Stimulated activated CD8-positive, alpha-beta memory T cell treated with anti-CD3 and anti-CD28 coated beads, Interleukin-2, amount 100 ng/mL, for 48 hours (primary cell): ENCODE data around the gene TUBB8B.
"Not testable (repeated sequence)": the region's sequence is repeated elsewhere in the genome, so short reads cannot be mapped to it uniquely, and the experiment has no call there.

Experiments
- DNase-seq, 2 donors: peaks; one replicate each; pipeline ENCODE4 v3.0.0-alpha.2; 2020; ENCODE audit warnings: low read depth in 2 of 2

TUBB8B gene

DNA sequence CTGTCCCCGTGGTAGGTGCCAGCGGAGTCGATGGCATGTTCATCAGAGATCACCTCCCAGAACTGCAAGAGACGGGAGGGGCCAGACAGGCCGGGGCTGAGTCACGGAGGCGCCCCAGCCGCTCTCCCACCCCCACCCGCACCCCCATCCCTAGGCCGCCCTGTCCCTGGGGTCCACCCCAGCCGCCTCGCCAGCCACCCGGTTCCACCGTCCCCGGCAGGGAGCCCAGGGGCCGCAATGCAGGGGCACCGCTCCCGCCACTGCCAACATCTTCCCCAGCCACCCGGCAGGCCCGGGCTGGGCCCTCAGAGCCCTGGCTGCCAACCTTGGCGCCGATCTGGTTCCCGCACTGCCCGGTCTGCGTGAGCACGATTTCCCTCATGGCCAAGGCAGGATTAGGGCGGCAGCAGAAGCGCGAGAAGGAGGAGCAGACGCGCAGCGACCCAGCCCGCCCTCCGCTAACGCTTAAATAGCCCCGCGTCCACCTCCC lies at the start of gene TUBB8B:
Gene TUBB8B (minus strand): TSS at position 440 of the 490 bp plus-strand sequence. CDS start 58 bp downstream, at position 382.
- DNase-seq: not testable (repeated sequence)

DNA sequence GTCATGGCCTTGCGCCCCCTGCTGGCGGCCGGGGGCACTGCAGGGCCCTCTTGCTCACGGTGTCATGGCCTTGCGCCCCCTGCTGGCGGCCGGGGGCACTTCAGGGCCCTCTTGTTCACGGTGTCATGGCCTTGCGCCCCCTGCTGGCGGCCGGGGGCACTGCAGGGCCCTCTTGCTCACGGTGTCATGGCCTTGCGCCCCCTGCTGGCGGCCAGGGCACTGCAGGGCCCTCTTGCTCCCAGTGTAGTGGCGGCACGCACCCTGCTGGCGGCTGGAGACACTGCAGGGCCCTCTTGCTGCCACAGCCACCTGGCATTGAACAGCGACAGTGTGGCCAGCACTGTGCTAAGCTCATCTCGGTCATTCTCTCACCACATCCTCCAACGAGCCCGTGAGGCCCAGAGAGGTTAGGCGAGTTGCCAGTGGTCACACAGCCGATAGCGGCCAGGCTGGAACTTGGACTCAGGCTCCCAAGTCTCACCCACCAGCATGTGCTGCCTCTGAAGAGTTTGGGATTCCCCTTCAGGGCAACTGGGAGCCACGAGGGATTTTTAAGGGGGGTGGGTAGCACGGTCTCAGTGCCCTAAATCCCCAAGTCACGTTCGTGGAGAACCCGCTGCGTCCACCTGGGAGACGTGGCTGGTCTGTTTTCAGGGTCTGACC lies 48.0 kb upstream of the TUBB8B start:
- DNase-seq: peak; percentile 31 to 51

DNA sequence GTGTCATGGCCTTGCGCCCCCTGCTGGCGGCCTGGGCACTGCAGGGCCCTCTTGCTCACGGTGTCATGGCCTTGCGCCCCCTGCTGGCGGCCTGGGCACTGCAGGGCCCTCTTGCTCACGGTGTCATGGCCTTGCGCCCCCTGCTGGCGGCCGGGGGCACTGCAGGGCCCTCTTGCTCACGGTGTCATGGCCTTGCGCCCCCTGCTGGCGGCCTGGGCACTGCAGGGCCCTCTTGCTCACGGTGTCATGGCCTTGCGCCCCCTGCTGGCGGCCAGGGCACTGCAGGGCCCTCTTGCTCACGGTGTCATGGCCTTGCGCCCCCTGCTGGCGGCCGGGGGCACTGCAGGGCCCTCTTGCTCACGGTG lies 47.3 kb upstream of the TUBB8B start:
- DNase-seq: not testable (repeated sequence)

DNA sequence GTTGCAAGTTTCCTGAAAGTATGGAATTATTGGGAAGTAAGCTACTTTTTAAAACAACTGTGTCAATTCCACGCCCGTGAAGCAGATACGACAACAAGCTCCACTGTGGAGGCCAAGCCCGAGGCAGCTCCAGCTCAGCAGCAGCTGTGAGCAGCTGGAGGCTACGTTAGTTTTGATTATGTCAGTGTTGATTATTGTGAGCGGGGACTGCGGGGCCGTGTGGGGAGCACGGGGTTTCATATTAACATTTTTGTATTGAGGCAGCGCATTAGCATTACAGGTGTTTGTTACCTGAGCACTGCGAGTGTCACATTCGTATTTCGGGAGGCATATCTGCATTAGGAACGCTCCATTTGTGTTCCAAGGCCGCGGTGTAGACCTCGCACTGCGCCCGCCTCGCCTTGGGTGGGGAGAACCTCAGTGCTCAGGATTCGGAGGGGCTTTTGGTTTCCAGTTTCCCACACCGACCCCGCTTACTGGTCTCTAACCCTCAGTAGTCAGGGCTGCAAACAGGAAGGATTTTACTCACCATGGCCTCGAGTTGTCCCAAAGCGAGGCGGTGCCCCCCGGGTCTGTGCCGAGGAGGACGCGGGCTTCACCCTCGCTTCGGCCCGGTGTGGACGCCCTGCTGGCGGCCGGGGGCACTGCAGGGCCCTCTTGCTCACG lies 46.8 kb upstream of the TUBB8B start:
- not testable (repeated sequence) for DNase-seq

DNA sequence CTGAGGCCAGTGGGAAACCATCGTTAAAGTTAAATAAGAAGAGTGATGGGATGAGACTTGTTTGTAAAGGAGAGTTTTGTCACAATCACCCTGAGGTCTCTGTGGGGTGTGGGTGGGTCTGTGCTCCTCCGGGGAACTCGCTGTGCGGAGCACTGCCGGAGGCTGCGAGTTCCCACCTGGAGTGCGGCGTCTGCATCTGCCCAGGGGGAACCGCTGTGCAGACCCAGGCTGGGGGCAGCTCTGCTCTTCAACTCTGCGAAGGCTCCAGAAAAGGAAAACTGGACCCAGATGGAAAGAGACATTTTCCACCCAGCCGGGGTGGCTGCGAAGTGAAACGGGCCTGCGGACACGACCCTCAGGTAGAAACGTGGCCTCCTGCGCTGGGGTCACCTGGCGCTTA lies 46.2 kb upstream of the TUBB8B start:
- DNase-seq: not testable (repeated sequence)

DNA sequence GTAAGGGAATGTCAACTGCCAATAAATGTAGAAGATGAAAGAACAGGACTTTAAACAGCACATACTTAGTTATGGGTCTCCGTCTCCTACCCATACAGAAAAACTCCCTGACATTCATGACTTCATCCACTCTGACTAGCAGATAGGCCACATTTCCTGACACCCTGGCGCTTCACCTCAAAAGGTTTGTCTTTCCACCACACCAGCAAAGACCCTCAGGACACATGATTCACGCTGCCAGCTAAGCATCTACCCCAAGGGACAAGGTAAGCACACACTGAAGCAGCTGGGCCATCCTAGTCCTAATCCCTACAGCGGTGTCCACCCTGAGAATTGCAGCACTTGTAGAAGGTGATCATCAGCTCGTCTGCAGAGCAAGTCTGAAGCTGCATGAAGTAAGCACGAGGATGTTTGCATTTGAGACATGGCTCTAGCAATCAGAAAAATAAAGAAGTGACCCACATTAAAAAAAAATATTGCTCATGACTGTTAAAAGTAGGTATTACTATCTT lies 44.5 kb upstream of the TUBB8B start:
- DNase-seq: not testable (repeated sequence)

DNA sequence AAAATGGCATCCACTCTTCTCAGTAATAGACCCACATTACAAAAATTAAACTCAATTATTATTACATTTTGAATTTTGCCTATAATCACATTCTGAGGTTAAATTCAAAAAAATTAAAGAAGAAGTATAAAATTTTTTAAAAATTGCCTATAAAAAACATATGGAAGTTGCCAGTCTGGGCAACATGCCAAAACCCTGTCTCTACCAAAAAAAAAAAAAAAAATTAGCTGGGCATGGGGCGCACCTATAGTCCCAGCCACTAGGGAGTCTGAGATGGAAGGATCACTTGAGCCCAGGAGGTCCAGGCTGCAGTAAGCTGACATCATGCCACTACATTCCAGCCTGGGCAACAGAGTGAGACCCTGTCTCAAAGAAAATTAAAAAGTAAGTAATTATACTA lies 42.1 kb upstream of the TUBB8B start:
- not testable (repeated sequence) for DNase-seq

DNA sequence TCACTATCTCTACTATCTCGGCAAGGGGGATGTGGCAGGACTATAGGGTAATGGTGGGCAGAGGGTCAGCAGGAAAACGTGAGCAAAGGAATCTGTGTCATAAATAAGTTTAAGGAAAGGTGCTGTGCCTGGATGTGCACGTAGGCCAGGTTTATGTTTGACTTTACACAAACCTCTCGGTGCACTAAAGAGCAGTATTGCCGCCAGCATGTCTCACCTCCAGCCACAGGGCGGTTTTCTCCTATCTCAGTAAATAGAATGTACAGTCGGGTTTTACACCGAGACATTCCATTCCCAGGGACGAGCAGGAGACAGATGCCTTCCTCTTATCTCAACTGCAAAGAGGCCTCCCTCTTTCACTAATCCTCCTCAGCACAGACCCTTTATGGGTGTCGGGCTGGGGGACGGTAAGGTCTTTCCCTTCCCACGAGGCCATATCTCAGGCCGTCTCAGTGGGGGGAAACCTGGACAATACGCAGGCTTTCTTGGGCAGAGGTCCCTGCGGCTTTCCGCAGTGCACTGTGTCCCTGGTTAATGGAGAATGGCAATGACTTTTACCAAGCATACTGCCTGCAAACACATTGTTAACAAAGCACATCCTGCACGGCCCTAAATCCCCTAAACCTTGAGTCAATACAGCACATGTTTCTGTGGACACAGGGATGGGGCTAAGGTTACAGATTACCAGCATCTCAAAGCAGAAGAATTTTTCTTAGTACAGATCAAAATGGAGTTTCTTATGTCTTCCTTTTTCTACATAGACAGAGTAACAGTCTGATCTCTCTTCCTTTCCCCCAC lies 41.2 kb upstream of the TUBB8B start:
- not testable (repeated sequence) for DNase-seq

DNA sequence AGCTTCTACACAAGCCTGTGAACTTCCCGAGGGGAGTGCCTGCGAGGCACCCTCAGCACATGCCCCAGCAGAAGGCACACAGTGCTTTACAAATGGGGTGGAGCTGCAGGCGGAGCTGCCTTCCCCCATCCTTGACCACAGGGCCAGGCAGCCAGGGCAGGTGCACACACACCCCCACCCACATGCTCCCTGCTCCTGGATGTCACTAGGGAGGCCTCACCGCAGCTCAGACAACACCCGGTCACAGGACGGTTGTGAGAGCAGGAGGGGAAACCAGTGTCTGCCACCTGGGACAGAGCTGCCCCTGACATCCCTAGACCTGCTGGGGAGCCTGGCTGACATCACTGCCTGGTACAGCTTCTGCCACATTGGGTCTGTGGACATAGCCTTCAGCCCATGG lies 39.7 kb upstream of the TUBB8B start:
- not testable (repeated sequence) for DNase-seq

DNA sequence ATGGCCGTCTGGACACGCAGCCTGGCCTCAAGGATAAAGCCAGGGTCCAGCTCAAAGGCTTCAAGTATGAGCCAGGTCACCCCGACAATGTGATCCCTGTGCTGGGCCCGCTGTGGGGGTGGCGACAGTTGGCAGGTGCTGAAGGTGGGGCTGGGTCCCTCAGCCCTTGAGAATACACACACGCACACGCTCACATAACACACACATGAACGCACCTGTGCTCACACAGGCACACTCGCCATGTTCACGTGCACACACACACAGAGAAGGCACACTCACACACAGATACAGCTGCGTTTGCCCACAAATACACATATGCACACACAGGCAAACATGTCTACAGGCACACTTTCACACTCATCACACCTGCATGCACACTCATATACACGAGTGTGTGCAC lies 35.4 kb upstream of the TUBB8B start:
- DNase-seq: not testable (repeated sequence)

DNA sequence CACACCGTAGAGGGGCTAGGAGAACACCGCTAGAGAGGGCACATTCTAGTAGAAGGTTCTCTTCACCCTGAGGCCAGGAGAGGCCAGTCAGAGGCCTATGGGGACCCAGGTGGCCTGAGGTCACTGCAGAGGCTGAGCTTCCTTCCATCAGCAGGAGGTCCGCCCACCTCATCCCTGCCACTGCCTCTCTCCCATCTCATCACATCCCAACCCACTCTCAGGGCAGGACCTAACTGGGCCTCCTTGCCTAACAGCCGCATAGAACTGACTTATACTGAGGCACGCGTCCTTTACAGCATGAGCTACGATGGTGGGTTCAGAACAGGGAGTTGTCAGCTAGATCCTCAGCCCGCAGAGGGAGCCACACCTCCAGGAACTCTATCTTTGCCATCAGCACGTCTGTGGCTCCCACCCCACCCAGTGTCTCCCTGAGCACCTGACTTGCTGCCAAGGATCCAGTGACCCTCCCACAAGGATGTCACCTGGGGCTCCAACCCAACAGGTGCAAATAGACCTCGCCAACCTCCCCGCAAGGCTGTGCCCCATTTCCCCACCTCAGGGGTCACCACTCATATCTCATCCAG lies 33.3 kb upstream of the TUBB8B start:
- DNase-seq: not testable (repeated sequence)

DNA sequence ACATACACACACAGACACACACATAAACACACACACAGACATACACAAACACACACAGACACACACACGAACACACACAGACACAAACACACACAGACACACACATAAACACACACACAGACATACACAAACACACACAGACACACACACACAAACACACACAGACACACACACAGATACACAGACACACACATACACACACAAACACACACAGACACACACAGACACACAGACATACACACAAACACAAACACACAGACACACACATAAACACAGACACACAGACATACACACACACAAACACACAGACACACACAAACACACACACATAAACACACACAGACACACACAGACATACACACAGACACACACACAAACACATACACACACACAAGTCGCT lies 31.5 kb upstream of the TUBB8B start:
- DNase-seq: not testable (repeated sequence)

DNA sequence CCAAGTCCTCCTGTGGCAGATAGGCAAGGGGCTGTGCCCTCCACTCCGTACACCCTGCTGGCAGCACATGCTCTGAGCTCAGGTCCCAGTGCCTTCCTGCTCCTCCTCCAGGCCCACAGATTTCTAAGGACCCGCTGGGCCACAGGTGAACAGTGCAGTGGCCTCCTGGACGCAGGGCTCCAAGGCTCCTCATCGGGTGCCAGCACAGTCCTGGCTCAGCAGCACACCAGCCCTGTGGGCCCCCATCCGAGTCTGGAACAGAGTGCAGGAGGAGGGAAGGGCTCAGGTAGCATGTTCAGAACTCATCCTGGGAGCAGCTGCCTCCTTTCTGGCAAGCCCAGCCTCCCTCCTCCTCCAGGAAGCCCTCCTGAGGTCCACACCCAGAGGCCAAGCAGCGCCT lies 30.8 kb upstream of the TUBB8B start:
- DNase-seq: not testable (repeated sequence)

DNA sequence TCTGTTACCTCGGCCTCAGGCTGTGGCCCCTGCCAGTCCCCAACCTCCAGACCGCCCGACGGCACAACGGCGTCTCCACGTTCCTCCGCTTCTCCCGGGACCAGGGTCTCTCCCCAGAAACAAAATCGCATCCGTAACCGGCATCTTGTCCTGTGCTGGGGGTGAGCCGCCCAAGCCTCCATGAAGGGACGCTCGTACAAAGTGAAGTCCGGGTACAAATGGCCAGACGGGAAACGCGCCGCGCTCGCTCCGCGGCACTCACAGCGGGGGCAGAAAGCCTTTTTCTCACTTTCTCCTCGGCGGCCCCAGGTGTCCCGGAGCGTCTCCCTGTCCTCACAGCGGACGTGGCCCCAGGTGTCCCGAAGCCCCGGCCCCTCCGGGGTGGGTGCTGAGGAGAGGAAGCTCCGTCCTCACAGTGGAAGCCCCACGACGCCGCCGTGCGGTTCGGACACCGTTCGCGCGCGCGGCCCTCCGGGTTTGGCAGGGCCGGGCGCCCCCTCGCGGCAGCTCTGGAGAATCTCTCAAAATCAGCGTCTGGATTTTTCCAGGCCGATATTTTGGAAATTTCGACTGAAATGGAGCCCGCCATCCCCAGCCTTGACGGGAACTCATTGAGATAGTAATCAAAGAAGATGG lies 26.2 kb upstream of the TUBB8B start:
- not testable (repeated sequence) for DNase-seq

DNA sequence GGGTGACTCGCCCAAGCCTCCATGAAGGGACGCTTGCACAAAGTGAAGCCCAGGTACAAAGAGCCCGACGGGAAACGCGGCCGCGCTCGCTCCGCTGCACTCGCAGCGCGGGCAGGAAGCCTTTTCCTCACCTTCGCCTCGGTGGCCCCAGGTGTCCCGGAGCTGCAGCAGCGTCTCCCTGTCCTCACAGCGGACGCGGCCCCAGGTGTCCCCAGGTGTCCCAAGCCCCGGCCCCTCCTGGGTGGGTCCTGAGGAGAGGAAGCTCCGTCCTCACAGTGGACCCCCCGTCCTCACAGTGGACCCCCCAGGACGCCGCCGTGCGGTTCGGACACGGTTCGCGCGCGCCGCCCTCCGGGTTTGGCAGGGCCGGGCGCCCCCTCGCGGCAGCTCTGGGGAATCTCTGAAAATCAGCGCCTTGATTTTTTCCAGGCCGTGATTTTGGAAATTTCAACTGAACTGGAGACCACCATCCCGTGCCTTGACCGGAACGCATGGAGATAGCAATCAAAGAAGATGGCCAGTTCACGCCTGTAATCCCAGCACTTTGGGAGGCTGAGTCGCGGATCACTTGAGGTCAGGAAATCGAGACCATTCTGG lies 23.9 kb upstream of the TUBB8B start:
- not testable (repeated sequence) for DNase-seq

DNA sequence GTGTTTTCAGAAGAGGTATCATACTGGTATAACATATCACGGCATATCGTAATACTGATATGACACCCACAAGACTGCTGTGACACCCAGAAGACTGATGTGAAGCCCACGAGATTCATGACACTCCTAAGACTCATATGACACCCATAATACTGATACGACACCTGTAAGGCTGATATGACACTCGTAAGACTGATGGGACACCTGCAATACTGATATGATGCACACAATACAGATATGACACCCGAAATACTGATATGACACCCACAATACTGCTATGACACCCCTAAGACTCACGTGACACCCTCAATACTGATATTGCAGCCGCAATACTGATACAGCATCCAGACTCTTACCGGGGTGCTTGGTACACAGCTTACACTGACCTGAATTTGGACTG lies 18.3 kb upstream of the TUBB8B start:
- not testable (repeated sequence) for DNase-seq

DNA sequence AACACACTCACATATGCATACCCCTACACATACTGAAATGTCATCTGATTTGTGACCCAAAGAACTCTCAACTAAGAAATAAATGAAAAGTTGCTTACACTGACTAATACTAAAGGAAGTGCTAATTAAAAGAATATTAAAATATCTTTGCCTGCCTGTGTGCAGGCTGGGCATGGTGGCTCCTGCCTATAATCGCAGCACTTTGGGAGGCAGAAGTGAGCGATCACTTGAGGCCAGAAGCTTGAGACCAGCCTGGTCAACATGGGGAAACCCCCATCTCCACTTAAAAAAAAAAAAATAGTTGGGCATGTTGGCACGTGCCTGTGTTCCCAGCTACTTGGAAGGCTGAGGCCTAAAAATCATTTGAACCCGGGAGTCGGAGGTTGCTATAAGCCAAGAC lies 14.9 kb upstream of the TUBB8B start:
- DNase-seq: not testable (repeated sequence)

DNA sequence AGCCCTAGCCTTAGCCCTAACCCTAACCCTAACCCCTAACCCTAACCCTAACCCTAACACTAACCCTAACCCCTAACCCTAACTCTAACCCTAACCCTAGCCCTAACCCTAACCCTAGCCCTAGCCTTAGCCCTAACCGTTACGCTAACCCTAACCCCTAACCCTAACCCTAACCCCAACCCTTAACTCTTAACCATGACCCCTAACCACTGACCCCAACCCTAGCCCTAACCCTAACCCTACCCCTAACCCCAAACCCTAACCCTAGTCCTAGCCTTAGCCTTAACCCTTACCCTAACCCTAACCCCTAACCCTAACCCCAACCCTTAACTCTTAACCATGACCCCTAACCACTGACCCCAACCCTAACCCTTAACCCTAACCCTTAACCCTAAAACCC lies 14.2 kb upstream of the TUBB8B start:
- DNase-seq: not testable (repeated sequence)

DNA sequence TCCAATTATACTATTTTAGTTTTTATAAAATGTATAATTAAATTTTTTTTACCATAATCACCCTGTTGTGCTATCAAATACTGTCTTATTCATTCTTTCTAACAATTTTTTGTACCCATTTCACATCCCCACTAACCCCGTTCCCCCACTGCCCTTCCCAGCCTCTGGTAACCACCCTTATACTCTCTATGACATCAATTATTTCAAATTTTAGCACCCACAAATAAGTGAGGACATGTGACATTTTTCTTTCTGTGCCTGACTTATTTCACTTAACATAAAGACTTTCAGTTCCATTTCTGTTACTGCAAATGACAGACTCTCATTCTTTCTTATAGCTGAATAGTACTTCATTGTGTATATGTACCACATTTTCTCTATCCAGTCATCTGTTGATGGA lies 5.0 kb upstream of the TUBB8B start:
- DNase-seq: not testable (repeated sequence)

DNA sequence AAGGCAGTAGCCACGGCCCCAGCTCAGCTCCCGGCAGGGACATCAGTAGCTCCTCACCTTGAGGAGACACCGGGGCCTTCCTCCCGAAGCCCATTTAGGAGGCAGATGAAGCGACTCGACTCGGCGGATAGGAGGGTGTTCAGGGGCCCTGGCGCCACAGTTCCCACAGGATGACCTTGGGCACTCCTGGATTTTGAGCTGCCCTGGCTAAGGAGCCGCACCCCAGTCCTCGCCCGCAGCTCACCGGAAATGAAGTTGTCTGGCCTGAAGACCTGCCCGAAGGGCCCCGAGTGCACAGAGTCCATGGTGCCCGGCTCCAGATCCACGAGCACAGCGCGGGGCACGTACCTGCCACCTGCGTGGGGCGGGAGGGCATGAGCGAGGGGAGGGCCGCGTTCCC lies 719 bp downstream of the TUBB8B start:
- DNase-seq: not testable (repeated sequence)

DNA sequence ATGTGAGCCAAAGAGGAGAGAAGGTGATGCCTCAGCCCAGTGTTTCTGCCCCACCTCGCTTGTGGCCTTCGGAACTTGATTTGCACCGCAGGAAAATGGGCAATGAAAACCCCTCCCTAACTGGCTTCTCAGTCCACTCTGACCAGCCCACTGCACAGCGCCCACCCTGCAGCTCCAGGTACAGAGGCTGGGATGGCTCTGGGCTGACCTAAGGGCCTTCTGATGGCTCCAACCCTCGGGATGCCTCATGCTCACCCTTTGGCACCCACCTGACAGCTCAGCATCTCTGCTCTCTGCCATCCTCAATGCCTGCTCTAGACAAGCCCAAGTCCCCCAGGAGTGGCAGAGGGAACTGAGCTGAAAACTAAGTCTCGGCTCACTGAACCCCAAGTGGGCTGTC lies 36.2 kb downstream of the TUBB8B start:
- not testable (repeated sequence) for DNase-seq
